SW480 (cell line): ENCODE data around the gene DYNC1H1.
A peak's percentile ranks its signal among the peaks of the same experiment; 100 is the strongest.
"Not testable (repeated sequence)": the region's sequence is repeated elsewhere in the genome, so short reads cannot be mapped to it uniquely, and the experiment has no call there.

Experiments
- DNase-seq: peaks from one replicate; pipeline ENCODE4 v3.0.0-alpha.2; 2016; ENCODE audit warnings: low spot score

The DYNC1H1 gene

DNA sequence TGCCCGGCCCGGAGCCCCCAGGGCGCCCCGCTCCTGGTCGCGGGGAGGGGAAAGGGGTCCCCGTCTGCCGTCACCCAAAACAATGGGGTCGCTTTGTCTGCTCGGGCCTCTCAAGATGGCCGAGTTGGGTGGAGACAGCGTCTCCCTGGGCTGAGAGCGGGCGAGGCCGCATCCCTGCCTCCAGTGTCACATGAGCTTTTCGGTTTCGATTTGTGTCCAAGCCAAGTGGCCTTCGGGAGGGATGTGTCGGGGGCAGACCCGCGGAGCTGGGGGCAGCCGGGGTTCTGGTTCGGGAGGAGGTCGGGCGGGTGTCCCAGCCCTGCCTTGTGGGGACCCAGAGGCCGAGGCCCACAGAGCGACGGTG, 790 bp downstream of the DYNC1H1 start:
- peak; percentile 81 for DNase-seq

DNA sequence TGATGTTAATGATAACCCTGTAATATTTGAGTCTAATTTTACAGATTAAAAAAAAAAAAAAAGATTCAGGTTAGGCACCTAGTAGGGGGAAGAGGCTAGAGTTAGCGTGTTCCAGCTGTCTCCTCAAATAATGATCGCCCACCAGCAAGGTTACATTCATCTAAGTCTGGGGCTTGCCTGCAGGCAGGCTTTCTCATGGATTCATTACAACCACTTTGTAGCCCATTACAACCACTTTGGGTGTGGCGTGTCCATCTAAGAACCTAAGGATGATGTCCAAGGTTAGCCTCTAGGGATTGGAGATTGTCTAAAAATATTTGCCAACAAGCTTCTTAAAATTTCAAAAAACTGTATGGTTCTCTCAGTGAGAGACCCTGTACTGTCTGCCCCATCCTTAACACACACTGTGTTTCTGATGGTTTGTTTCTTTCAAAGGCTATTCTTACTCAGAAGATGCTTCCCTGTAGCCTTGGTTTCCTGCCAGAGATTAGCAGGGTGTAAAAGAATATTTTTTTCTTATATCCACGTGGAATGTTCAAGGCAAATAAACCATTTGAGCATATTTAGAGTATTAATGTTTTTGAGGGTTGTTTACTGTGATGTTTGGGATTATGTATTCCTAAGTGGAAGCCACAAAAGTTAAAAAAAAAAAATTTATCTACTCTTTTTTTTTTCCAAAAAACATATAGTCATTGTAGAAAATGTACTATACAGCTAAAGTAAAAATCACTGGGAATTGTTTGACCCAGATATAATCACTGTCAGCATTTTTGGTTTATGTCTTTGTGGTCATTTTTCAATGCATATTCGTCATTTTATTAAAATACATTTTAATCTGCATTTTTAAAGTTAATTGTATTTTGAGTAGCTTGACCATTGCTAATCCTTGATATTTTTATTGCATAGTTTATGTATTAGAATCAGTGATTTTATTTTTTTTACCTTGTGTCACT, 1.7 kb downstream of the DYNC1H1 start:
- DNase-seq: peak; percentile 34

DNA sequence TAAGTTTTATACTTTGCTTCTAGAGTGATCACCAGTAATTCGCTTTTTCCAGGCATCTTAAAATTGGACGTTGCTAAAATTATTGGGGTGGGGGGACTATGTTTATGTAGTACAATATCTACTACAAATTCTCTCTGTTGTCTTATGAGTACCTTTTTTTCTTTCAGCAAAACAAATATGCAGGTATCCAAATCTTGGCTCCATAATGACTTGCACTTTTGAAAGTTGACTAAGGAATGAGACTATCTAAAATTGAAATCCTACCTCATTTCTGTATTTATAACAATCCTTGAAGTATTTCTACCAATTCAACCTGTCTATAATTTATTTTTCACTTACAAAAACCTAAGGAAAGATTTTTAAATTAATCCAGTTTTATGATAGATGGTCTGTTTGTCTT, 2.4 kb downstream of the DYNC1H1 start:
- no peak for DNase-seq

DNA sequence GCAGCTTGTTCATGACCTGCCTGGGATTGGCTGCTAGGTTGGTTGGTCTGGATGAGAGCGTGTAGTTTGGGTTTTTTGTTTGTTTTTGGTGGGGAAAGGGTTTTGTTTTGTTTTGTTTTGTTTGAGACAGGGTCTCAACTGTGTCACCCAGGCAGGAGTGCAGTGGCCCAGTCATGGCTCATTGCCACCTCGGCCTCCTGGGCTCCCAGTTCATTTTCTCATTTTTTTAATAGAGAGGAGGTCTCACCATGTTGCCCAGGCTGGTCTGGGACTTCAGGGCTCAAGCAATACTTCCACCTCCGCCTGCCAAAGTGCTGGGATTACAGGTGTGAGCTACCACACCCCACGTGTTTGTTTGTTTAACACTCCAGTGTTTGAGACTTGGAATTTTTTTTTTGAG, 3.8 kb downstream of the DYNC1H1 start:
- DNase-seq: no peak

DNA sequence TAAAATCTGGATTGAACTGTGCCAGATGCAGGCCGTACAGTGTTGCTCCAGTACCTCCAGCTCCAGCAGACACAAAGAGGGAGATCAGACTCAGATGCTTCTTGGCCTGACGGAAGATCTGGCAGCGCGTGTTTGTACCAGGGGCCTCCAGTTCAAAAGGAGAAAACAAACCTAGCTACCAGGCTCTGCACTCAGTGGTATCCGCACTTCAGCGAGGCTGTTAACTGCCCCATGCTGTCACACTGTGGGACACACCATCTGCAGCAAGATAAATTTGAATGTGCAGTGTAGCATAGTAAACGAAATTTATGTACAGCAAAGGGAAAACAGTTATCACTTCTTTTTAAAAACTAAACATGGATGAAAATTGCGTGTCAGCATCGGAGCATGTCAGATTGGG, 5.1 kb downstream of the DYNC1H1 start:
- DNase-seq: no peak

DNA sequence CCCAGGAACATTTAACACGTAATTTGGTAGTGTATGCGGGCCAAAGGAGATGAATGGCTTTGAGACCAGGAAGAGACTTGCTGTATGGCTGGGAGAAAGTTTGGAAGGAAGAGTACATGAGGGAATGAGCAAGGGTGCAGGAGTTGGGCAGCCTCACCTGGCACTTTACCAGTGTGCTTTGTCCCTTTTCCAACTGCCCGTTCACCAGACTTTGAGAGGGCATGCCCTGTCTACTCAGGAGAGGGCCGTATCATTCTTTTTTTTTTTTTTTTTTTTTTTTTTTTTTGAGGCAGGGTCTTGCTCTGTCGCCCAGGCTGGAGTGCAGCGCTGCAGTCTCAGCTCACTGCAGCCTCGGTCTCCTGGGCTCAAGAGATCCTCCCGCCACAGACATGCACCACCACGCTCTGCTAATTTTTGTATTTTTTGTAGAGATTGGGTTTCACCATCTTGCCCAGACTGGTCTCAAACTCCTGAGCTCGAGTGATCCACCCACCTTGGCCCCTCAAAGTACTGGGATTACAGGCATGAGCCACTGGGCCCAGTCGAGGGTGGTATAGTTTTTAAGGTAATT, 6.5 kb downstream of the DYNC1H1 start:
- DNase-seq: no peak

GRCh38 chr14:101971458-101971857, 7.1 kb downstream of the DYNC1H1 start:
- not testable (repeated sequence) for DNase-seq

DNA sequence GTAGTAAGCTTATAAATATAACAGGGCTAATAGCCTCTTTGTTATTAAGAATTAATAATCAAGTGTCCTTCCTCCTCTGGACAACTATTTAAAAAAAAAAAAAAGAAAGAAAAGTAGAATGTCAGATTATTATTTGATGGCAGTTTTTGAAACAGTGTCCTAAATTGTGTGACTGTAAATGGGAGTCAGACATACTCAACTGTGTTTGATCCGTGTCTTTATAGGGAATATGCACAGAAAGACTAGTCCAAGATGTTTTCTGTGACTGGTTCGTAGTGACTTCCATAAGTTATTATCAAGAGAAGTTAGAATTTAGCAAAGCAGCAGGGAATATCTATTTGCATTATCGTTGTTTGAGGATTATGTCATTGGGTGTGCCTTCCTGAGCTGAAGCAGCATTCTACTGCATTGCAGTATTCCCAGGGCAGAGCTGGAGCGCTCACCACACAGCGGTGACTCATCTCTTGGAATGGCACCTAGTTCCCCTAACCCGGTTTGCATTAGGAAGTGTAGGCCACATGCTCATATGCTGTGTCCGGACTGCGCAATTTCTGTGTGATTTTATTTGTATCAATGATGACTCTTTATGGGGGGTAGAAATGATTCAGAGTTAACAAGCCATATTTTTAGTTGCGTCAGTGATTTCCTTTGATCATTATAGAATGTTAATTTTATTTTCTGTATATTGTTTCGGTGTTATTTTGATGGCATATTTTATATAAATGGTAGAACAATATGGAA, 7.9 kb downstream of the DYNC1H1 start:
- peak; percentile 100 for DNase-seq

DNA sequence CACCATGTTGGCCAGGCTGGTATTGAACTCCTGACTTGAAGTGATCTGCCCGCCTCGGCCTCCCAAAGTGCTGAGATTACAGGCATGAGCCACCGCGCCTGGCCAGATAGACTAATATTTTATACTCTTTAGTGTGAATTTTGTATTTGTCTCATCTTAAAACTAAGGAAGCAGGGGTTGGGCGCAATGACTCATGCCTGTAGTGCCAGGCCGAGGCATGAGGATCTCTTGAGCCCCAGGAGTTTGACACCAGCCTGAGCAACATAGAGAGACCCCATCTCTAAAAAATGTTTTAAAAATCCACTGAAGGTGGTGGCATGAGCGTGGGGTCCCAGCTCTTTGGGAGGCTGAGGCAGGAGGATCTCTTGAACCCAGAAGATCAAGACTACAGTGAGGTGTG, 9.0 kb downstream of the DYNC1H1 start:
- no peak for DNase-seq

GRCh38 chr14:101975231-101975630, 10.9 kb downstream of the DYNC1H1 start:
- no peak for DNase-seq

DNA sequence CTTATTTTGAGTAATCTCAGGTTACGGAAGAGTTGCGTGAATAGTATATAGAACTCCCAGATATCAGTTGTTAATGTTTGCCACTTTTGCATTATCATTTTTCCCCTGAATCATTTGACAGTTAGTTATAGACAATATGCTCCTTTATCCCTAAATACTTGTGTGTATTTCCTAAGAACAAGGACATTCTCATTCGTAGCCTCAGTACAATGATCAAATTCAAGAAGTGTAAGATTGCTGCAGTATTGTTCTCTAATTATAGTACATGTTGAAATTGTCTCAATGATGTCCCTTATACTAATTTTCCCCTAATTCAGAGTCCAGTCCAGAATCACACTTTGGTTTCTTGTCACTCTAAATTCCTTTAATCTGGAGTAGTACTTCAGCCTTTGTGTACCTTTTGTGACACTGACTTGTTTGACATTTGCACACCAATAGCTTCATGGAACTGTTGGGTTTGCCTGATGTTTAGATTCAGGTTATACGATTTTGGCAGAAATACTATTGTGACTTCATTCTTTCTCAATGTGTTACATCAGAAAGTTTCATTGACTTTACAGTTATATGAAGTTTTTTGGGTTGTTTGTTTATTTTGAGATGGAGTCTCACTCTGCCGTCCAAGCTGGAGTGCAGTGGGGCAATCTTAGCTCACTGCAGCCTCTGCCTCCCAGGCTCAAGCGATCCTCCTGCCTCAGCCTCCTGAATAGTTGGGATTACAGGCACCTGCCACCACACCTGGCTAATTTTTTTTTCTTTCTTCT, 13.1 kb downstream of the DYNC1H1 start:
- no peak for DNase-seq

GRCh38 chr14:101979666-101980065, 15.3 kb downstream of the DYNC1H1 start:
- no peak for DNase-seq

DNA sequence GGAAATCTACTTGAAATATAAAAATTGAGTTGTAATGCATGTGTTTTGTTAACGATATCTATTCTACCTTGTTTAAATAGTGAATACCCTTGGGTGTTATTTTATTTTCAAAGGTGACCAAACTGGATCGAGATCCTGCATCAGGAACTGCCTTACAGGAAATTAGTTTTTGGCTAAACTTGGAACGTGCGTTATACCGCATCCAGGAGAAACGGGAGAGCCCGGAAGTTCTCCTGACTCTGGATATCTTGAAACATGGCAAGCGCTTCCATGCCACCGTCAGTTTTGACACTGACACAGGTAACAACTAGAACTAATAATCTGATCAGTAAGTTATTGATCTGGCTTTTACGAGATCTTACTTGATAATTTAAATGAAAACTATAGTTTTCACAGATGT, 15.9 kb downstream of the DYNC1H1 start:
- DNase-seq: no peak

- peak; percentile 72 for DNase-seq
Observed at GRCh38 chr14:101980700-101981099, 16.3 kb downstream of the DYNC1H1 start.

GRCh38 chr14:101982621-101983020, 18.2 kb downstream of the DYNC1H1 start:
- DNase-seq: no peak

GRCh38 chr14:101984831-101985230, 20.5 kb downstream of the DYNC1H1 start:
- not testable (repeated sequence) for DNase-seq

DNA sequence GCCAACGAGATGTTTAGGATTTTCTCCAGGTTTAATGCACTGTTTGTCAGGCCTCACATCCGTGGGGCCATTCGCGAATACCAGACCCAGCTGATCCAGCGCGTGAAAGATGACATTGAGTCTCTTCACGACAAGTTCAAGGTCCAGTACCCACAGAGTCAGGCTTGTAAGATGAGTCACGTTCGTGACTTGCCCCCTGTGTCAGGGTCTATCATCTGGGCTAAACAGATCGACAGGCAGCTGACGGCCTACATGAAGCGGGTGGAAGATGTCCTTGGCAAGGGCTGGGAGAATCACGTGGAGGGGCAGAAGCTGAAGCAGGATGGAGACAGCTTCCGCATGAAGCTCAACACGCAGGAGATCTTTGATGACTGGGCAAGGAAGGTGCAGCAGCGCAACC, 21.6 kb downstream of the DYNC1H1 start:
- no peak for DNase-seq

GRCh38 chr14:101986953-101987352, 22.6 kb downstream of the DYNC1H1 start:
- DNase-seq: no peak

DNA sequence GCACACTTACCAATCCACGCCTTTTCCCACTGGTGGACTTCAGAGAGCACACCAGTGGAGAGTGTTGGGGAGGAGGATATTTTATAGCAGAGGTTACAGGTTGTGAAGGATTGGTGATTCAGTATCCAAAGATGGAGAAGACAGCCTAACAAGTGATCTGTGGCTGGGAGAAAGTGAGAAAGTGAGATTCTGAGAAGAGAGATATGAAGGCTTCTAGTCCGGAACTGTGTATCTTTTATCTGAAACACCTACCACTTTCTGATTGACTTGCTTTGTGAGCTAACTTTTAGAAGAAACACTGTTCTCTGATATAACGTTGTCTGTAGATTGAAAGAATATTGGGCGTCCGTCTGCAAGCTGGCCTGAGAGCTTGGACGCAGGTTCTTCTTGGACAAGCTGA, 24.0 kb downstream of the DYNC1H1 start:
- no peak for DNase-seq

GRCh38 chr14:101991352-101991751, 27.0 kb downstream of the DYNC1H1 start:
- DNase-seq: no peak

GRCh38 chr14:101992708-101993107, 28.3 kb downstream of the DYNC1H1 start:
- DNase-seq: no peak
